HepG2 (cell line): Measurements from ENCODE around the gene ATRN. TPM values are rescaled to one million over a fixed set of nuclear protein-coding genes. Genes with fewer than 3 reads are reported as not detected.

ENCODE experiments used
- AKAP8 ChIP-seq: sonication (generic); formaldehyde crosslinking; IDR thresholded peaks from 2 replicates; pipeline ENCODE4 v1.5.1; 2020; ENCODE audit warnings: mild to moderate bottlenecking, missing genetic modification reagents
- ATM ChIP-seq: fragments of 450-650 bp; IDR thresholded peaks from 2 replicates; pipeline ENCODE4 v1.7.1; 2017; ENCODE audit warnings: mild to moderate bottlenecking, borderline replicate concordance
- CEBPB ChIP-seq: IDR thresholded peaks from 2 replicates; pipeline ENCODE4 v1.6.1; 2011; ENCODE audit warnings: low read depth, low read length, improper control_type of control experiment, borderline replicate concordance
- DNMT1 ChIP-seq: sonication (generic); formaldehyde crosslinking; IDR thresholded peaks from 2 replicates; pipeline ENCODE4 v1.5.1; 2020; ENCODE audit warnings: mild to moderate bottlenecking, missing genetic modification reagents
- ELF1 ChIP-seq: sonication (generic); formaldehyde crosslinking; IDR thresholded peaks from 2 replicates; pipeline ENCODE4 v1.4.0; 2020; ENCODE audit warnings: missing genetic modification reagents
- GATA4 ChIP-seq: sonication (generic); IDR thresholded peaks from 2 replicates; pipeline ENCODE4 v1.6.1; 2016; ENCODE audit warnings: antibody characterized with exemption, low read depth, borderline replicate concordance
- GMEB1 ChIP-seq: sonication (generic); formaldehyde crosslinking; IDR thresholded peaks from 2 replicates; pipeline ENCODE4 v1.5.1; 2020; ENCODE audit warnings: missing genetic modification reagents, mild to moderate bottlenecking, borderline replicate concordance
- HNF4G ChIP-seq, 2 experiments: sonication (generic) in 1 of 2; formaldehyde crosslinking in 1 of 2; IDR thresholded peaks; 2 replicates each; pipeline versions ENCODE4 v1.4.0 to v1.6.1; 2011 to 2020; ENCODE audit warnings: borderline replicate concordance in 2 of 2, low read depth in 2 of 2, mild to moderate bottlenecking in 2 of 2, low read length in 1 of 2, missing genetic modification reagents in 1 of 2, moderate library complexity in 1 of 2
- MTERF4 ChIP-seq: sonication (generic); formaldehyde crosslinking; IDR thresholded peaks from 2 replicates; pipeline ENCODE4 v1.8.0; 2023; ENCODE audit warnings: mild to moderate bottlenecking, missing genetic modification reagents
- MXD4 ChIP-seq: IDR thresholded peaks from 2 replicates; pipeline ENCODE4 v1.6.1; 2016; ENCODE audit warnings: mild to moderate bottlenecking, missing biosample characterization, missing genetic modification reagents
- PBX2 ChIP-seq: IDR thresholded peaks from 2 replicates; pipeline ENCODE4 v1.6.1; 2016; ENCODE audit warnings: control low read depth
- POGK ChIP-seq: sonication (generic); formaldehyde crosslinking; conservative IDR thresholded peaks from 2 replicates; pipeline ENCODE4 v1.8.0; 2022; ENCODE audit warnings: mild to moderate bottlenecking, moderate library complexity, missing genetic modification reagents
- RAD21 ChIP-seq: fragments of 450-650 bp; formaldehyde crosslinking; IDR thresholded peaks from 2 replicates; pipeline ENCODE4 v1.5.0; 2020; ENCODE audit warnings: mild to moderate bottlenecking
- SKI ChIP-seq: fragments of 450-650 bp; IDR thresholded peaks from one replicate; pipeline ENCODE4 v1.6.1; 2018; ENCODE audit warnings: mild to moderate bottlenecking; ENCODE audit not compliant: partially characterized antibody
- SP5 ChIP-seq: IDR thresholded peaks from 2 replicates; pipeline ENCODE4 v1.6.1; 2016; ENCODE audit warnings: low read depth, borderline replicate concordance
- ZNF331 ChIP-seq: sonication (generic); formaldehyde crosslinking; IDR thresholded peaks from 2 replicates; pipeline ENCODE4 v1.4.0; 2020; ENCODE audit warnings: missing genetic modification reagents
- ZNF34 ChIP-seq: sonication (generic); formaldehyde crosslinking; IDR thresholded peaks from 2 replicates; pipeline ENCODE4 v1.4.0; 2020; ENCODE audit warnings: mild to moderate bottlenecking, missing genetic modification reagents, borderline replicate concordance
- ZNF383 ChIP-seq: sonication (generic); formaldehyde crosslinking; IDR thresholded peaks from 2 replicates; pipeline ENCODE4 v1.4.0; 2020; ENCODE audit warnings: missing genetic modification reagents, mild to moderate bottlenecking, borderline replicate concordance
- ZNF484 ChIP-seq: sonication (generic); formaldehyde crosslinking; IDR thresholded peaks from 2 replicates; pipeline ENCODE4 v1.5.1; 2020; ENCODE audit warnings: mild to moderate bottlenecking, low read depth, missing genetic modification reagents, borderline replicate concordance
- ZNF550 ChIP-seq: sonication (generic); formaldehyde crosslinking; IDR thresholded peaks from 2 replicates; pipeline ENCODE4 v1.4.0; 2020; ENCODE audit warnings: mild to moderate bottlenecking, missing genetic modification reagents, borderline replicate concordance
- ZNF557 ChIP-seq: sonication (generic); formaldehyde crosslinking; IDR thresholded peaks from 2 replicates; pipeline ENCODE4 v1.4.0; 2020; ENCODE audit warnings: missing genetic modification reagents
- ZNF772 ChIP-seq: sonication (generic); formaldehyde crosslinking; IDR thresholded peaks from 2 replicates; pipeline ENCODE4 v1.5.0; 2020; ENCODE audit warnings: mild to moderate bottlenecking, missing genetic modification reagents
- ZNF841 ChIP-seq: sonication (generic); formaldehyde crosslinking; IDR thresholded peaks from 2 replicates; pipeline ENCODE4 v1.8.1; 2023; ENCODE audit warnings: missing genetic modification reagents, borderline replicate concordance
- ZNF891 ChIP-seq: sonication (generic); formaldehyde crosslinking; IDR thresholded peaks from 2 replicates; pipeline ENCODE4 v1.5.0; 2020; ENCODE audit warnings: mild to moderate bottlenecking, missing genetic modification reagents
- polyA plus RNA-seq, 8 experiments: library from polyadenylated mRNA; depleted of rRNA in 3 of 8; stranded (reverse) in 7 of 8; unstranded in 1 of 8; fragments of >200 nt; fragmentation: Illumina TruSeq in 4 of 8; extraction: Trizol in 4 of 8; gene quantifications; 2 replicates each; pipeline versions ENCODE4 v1.2.1 to v1.2.3, GENCODE V29; 2011 to 2016; ENCODE audit warnings: low read depth in 4 of 8, missing spikeins in 1 of 8, mixed read lengths in 1 of 8; ENCODE audit not compliant: insufficient read depth in 1 of 8
- total RNA-seq, 5 experiments: library from RNA; depleted of rRNA; stranded (reverse); fragments of >200 nt; fragmentation: Illumina TruSeq; extraction: Trizol; gene quantifications; 2 replicates each; pipeline ENCODE4 v1.2.3, GENCODE V29; 2016; ENCODE audit warnings: low read depth in 1 of 5

The ATRN gene
- total and polyA plus RNA-seq, 2 of the 13 experiments (the other 11 are each of a cell fraction or from before 2014, with no cell fraction given): 44.2 to 81.1 TPM

GRCh38 chr20:3658716-3659491 lies 188.1 kb downstream of the ATRN start (continued):
- TF ChIP-seq POGK (no peak), ZNF331 (peak; percentile 47; the same call in 1 of the 2 replicates), GMEB1 (CRISPR knock-in tag) (peak; percentile 62; the same call in 1 of the 2 replicates), ZNF772 (no peak), ZNF841 (CRISPR knock-in tag) (no peak), ZNF383 (peak; percentile 91; the same call in 1 of the 2 replicates), RAD21 (CRISPR knock-in tag) (no peak), PBX2 (no peak), AKAP8 (CRISPR knock-in tag) (no peak; the same call in 1 of the 2 replicates), ZNF550 (CRISPR knock-in tag) (0 out of 2 replicates have a peak, but pooled peaks have one; percentile 21), MXD4 (CRISPR knock-in tag) (no peak), ZNF891 (CRISPR knock-in tag) (no peak; the same call in none of the 2 replicates), CEBPB (no peak), DNMT1 (CRISPR knock-in tag) (no peak), ATM (no peak), ELF1 (peak; percentile 75), GATA4 (no peak), SP5 (no peak), ZNF484 (CRISPR knock-in tag) (no peak), ZNF557 (CRISPR knock-in tag) (0 out of 2 replicates have a peak, but pooled peaks have one; percentile 42), HNF4G (IDR thresholded peaks at IDR 0.05; ENCODE audit: borderline replicate concordance, low read depth, low read length) (peak; percentile 62; the same call in 1 of the 2 replicates), HNF4G (CRISPR knock-in tag; IDR thresholded peaks at IDR 0.05; ENCODE audit: borderline replicate concordance, low read depth) (peak; percentile 53; the same call in 1 of the 2 replicates), ZNF34 (CRISPR knock-in tag) (peak; percentile 79; the same call in 1 of the 2 replicates), SKI (peak; percentile 42), MTERF4 (CRISPR knock-in tag) (no peak)
